Measurements from ENCODE around the gene DYNAP.

The DYNAP gene

DNA sequence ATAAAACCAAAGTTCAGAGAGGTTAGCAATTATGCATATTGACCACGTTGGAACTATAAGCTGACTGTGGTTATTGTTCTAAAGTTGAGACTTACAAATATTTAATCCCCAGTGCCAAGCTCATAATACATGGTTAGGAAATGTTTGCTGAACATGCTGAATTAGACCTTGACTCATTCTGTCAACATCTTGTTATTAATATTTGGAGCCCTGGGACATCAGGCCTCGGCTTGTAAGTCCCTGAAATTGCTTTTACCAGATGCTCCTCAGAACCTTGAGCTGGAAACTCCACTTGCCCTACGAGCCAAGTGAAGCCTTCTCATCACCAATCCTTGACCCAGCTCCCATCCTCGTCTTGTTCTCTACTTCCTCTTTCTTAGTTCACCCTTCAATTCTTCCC lies 21.2 kb downstream of the DYNAP start:
- no peak overlapping the region for H3K4me3 Mint-ChIP-seq
- H3K4me1 Mint-ChIP-seq, result no peaks in the 10 kb centered on the region
- H3K36me3 Mint-ChIP-seq, result no peaks in the 10 kb centered on the region
- DNase-seq (ENCODE audit: low spot score in 2 of 2) (no peak), ATAC-seq (no peak)
- no peak overlapping the region for H3K27ac Mint-ChIP-seq
- no peaks in the 10 kb centered on the region for H3K9me3 Mint-ChIP-seq

DNA sequence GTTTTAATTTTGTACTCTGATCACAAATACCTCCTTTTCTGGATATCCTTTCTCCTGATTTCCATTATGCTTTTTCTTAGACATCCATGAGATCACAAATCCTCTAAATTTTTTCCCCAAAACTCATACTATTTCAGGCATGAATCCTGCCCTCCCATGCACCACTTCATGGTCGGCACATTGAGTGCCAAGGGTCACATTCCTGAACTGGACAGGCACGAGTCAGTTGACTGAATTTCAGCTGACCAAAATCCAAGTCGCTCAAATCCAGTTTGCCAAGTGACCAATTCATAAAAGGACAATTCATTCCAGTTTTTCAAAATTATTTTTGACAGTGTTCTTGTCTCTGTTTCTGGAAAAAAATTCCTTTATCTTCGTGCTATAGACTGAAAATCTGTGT lies 22.1 kb downstream of the DYNAP start:
- Mint-ChIP-seq H3K36me3 (no peaks in the 10 kb centered on the region), H3K9me3 (no peaks in the 10 kb centered on the region), H3K4me3 (no peak overlapping the region), H3K4me1 (no peaks in the 10 kb centered on the region), H3K27ac (no peak overlapping the region)
- DNase-seq (ENCODE audit: low spot score in 2 of 2) (no peak), ATAC-seq (no peak)

DNA sequence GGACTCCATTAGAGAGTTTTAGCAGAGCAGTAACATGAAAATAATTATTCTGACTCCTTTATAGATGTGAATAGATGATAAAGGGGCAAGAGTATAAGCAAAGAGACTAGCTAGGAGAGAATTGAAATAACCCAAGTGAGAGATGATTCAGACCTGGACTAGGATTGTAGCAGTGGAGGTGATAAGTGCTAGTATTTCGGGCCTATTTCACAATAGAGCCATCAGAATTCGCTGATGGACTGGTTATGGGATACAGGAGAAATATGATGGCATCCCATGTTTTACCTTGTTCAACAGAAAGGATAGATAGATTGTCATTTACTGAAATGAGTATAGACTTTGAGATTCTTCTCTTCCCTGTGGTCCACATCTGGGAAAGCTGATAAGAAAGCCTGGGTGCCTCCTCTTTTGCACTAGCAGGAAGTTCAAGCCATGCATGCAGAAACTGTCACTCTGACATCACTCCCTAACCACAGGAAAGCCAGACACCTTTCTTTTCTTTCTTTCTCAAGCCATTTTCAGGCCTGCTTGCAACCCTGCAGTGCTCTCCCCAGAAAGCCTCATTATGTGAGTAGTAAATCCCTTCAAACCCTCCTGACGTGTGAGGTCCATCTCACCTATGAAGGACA lies 25.3 kb downstream of the DYNAP start:
- H3K9me3 Mint-ChIP-seq, result no peaks in the 10 kb centered on the region
- H3K4me1 Mint-ChIP-seq, result no peaks in the 10 kb centered on the region
- ATAC-seq (peak; percentile 24), DNase-seq (ENCODE audit: low spot score in 2 of 2) (no peak)
- H3K4me3 Mint-ChIP-seq, result no peak overlapping the region
- H3K36me3 Mint-ChIP-seq, result no peaks in the 10 kb centered on the region
- no peak overlapping the region for H3K27ac Mint-ChIP-seq

DNA sequence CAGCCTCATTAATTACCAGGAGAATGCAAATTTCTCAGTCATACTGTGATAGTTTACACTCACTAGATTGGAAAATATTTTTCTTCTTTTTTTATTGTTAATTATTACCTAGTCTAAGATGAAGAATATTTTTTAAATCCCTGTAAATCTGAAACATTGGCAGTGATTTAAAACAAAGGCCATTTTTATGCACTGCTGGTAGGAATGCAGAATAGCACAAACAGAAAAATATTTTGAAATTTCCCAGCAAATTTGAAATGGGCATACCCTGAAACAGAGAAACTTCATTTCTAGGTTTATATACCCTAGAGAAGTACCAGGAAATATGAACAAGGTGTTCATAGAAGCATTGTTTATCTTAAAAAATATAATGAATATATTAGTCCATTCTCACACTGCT lies 31.0 kb downstream of the DYNAP start:
- no peaks in the 10 kb centered on the region for H3K36me3 Mint-ChIP-seq
- H3K4me3 Mint-ChIP-seq, result no peak overlapping the region
- H3K27ac Mint-ChIP-seq, result no peak overlapping the region
- no peaks in the 10 kb centered on the region for H3K4me1 Mint-ChIP-seq
- no peaks in the 10 kb centered on the region for H3K9me3 Mint-ChIP-seq
- DNase-seq (ENCODE audit: low spot score in 2 of 2), result no peak
- no peak for ATAC-seq

DNA sequence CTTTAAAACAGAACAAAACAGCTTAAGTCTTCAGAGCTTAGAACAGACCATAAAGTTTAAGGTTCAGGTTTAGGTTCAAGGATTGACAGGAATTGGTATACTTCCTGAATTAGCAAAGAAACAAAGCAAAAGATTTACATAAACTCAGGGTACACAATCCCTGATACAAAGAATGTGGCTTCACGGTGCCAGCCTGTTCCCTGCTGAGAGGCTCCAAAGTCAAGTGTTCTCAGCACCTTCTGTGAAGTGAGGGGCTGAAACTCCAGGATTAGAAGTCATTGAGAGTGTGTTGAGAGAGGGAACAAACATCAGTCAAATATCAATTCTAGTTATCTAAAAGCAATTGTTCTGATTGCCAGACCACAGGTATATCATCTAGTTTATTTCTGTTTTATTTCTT lies 35.7 kb downstream of the DYNAP start:
- Mint-ChIP-seq H3K4me3 (no peak overlapping the region), H3K27ac (no peak overlapping the region), H3K4me1 (no peaks in the 10 kb centered on the region), H3K9me3 (no peaks in the 10 kb centered on the region), H3K36me3 (no peaks in the 10 kb centered on the region)
- DNase-seq (ENCODE audit: low spot score in 2 of 2) (no peak), ATAC-seq (no peak)

DNA sequence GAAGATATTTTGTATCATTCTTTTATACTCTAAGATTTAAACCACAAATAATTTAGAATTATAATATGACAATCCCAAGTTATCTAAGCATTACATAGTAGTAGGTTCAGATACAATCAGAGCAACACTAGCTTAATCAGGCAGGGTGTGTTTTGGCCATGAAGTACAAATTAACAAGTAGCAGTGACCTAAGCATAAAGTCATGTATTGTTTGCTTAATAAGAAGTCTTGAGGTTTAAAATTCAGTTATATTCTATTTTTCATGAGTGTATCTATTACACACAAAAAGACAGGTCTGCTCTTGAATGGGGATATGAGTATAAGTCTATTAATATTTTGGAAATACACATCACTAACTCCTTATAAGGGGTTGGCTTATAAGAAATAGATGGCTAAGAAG lies 39.9 kb downstream of the DYNAP start:
- no peak for ATAC-seq
- Mint-ChIP-seq H3K36me3 (no peaks in the 10 kb centered on the region), H3K4me3 (no peak overlapping the region), H3K27ac (no peak overlapping the region), H3K9me3 (no peaks in the 10 kb centered on the region), H3K4me1 (no peaks in the 10 kb centered on the region)
- no peak for DNase-seq (ENCODE audit: low spot score in 2 of 2)

- ATAC-seq (no peak), DNase-seq (ENCODE audit: low spot score in 2 of 2) (no peak)
- Mint-ChIP-seq H3K27ac (no peak overlapping the region), H3K4me3 (no peak overlapping the region), H3K9me3 (no peaks in the 10 kb centered on the region), H3K36me3 (no peaks in the 10 kb centered on the region), H3K4me1 (no peaks in the 10 kb centered on the region)
Observed at GRCh38 chr18:54636217-54636616, 45.2 kb downstream of the DYNAP start.

DNA sequence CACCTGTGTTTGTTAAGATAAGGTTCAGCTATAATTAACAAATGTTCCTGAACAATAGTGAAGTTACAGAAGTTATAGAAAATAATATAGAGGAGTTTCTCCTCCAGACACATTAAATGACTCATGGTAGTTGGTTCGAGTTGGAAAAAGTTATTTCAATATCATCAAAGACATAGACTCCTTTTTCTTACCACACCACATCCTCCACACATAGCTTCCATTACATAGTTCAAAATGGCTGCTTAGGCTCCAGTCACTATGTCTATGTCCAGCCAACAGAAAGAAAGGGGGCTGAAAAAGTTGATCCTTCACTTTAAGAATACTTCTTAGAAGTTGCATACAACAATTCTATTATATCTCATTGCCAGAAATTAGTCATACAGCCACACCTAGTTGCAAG lies 50.7 kb downstream of the DYNAP start:
- H3K4me3 Mint-ChIP-seq, result no peak overlapping the region
- no peaks in the 10 kb centered on the region for H3K4me1 Mint-ChIP-seq
- H3K36me3 Mint-ChIP-seq, result no peaks in the 10 kb centered on the region
- no peak for ATAC-seq
- no peak overlapping the region for H3K27ac Mint-ChIP-seq
- DNase-seq (ENCODE audit: low spot score in 2 of 2), result no peak
- no peaks in the 10 kb centered on the region for H3K9me3 Mint-ChIP-seq

- Mint-ChIP-seq H3K4me3 (no peak overlapping the region), H3K27ac (no peak overlapping the region), H3K9me3 (no peaks in the 10 kb centered on the region), H3K36me3 (no peaks in the 10 kb centered on the region), H3K4me1 (no peaks in the 10 kb centered on the region)
- ATAC-seq (no peak), DNase-seq (ENCODE audit: low spot score in 2 of 2) (no peak)
Observed at GRCh38 chr18:54647176-54647575, 56.1 kb downstream of the DYNAP start.
